ENCODE measurements around the gene PIAS4. TPM values are rescaled to one million over a fixed set of nuclear protein-coding genes. Genes with fewer than 3 reads are reported as not detected.

The PIAS4 gene
- total and polyA plus RNA-seq, 4 donors = 24.8 to 37.7 (median 29.7) TPM

DNA sequence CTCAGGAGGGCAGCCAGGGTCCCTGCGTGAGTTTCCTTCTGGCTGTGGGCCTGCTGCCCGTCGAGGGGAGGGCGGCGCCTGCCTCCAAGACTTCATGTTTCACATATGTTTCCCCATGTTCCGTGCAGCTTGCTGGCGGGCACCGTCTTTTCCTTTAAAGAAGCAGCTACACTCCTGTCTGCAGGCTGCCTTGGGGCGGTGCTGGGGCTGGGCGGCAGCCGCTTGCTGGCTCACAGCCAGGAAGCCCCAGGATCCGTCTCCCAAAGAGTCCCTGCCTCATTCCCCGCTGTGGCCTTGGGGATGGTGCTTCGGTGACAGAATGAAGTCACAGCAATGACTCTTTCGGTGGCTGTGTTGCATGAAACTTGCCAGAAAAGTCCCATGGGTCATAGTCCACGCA, 24.9 kb downstream of the PIAS4 start:
- 47% methylated on average over 13 of the region's 16 CpGs for WGBS (ENCODE audit: insufficient coverage)
- no peaks in the 10 kb centered on the region for H3K9me3 ChIP-seq (ENCODE audit: control insufficient read depth, insufficient read depth, low read length)
- H3K27ac ChIP-seq (ENCODE audit: low read depth, low read length) = no peak overlapping the region
- peaks cover 42% of the 10 kb centered on the region for H3K4me1 ChIP-seq (ENCODE audit: control insufficient read depth, insufficient read depth, low read length)
- H3K27me3 ChIP-seq (ENCODE audit: control insufficient read depth, insufficient read depth, low read length) = no peaks in the 10 kb centered on the region
- peaks cover 100% of the 10 kb centered on the region for H3K36me3 ChIP-seq (ENCODE audit: control insufficient read depth, insufficient read depth, low read length)
- H3K4me3 ChIP-seq (ENCODE audit: low read depth, low read length) = no peak overlapping the region
- DNase-seq (ENCODE audit: low read depth in 4 of 6, low spot score in 6 of 6) = no peak

DNA sequence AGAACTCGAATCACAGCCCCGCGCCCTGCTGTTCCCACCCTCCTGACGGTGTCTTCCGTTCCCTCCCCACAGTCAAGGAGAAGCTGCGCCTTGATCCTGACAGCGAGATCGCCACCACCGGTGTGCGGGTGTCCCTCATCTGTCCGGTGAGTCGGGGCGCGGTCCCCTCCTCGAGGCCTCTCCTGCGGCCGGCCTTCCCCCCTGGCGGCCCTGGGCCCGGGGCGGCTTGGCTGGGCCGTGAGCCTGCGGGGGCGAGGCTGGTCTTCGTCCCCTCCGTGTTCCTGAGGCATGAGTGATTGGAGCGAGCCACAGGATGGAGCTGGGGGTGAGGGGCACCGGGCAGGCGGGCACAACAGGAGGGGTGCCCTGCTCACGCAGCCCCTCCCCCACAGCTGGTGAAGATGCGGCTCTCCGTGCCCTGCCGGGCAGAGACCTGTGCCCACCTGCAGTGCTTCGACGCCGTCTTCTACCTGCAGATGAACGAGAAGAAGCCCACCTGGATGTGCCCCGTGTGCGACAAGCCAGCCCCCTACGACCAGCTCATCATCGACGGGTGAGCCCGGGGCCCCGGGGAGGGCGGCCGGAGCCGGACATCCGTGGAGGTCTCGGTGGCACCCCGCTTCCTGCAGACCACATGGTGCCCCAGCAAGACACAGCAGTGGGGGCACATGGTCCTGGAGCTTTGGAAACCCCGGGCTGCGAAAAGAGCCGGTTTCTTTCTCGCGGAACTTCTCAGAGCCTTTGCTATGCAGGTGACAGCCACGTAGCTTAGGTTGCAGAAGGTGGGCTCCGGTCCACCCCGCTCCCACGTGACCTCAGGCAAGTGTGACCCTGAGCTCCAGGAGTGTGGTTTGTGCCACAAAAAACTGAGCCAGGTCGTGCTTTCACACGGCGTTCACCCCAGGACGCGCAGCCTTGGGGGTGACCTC, 25.8 kb downstream of the PIAS4 start:
- Histone ChIP-seq H3K36me3 (ENCODE audit: control insufficient read depth, insufficient read depth, low read length) (peaks cover 100% of the 10 kb centered on the region), H3K27ac (ENCODE audit: low read depth, low read length) (no peak overlapping the region), H3K27me3 (ENCODE audit: control insufficient read depth, insufficient read depth, low read length) (no peaks in the 10 kb centered on the region), H3K4me3 (ENCODE audit: low read depth, low read length) (no peak overlapping the region), H3K9me3 (ENCODE audit: control insufficient read depth, insufficient read depth, low read length) (no peaks in the 10 kb centered on the region), H3K4me1 (ENCODE audit: control insufficient read depth, insufficient read depth, low read length) (peaks cover 42% of the 10 kb centered on the region)
- 89% methylated on average over 62 of the region's 63 CpGs for WGBS (ENCODE audit: insufficient coverage)
- DNase-seq (ENCODE audit: low read depth in 4 of 6, low spot score in 6 of 6) = no peak

DNA sequence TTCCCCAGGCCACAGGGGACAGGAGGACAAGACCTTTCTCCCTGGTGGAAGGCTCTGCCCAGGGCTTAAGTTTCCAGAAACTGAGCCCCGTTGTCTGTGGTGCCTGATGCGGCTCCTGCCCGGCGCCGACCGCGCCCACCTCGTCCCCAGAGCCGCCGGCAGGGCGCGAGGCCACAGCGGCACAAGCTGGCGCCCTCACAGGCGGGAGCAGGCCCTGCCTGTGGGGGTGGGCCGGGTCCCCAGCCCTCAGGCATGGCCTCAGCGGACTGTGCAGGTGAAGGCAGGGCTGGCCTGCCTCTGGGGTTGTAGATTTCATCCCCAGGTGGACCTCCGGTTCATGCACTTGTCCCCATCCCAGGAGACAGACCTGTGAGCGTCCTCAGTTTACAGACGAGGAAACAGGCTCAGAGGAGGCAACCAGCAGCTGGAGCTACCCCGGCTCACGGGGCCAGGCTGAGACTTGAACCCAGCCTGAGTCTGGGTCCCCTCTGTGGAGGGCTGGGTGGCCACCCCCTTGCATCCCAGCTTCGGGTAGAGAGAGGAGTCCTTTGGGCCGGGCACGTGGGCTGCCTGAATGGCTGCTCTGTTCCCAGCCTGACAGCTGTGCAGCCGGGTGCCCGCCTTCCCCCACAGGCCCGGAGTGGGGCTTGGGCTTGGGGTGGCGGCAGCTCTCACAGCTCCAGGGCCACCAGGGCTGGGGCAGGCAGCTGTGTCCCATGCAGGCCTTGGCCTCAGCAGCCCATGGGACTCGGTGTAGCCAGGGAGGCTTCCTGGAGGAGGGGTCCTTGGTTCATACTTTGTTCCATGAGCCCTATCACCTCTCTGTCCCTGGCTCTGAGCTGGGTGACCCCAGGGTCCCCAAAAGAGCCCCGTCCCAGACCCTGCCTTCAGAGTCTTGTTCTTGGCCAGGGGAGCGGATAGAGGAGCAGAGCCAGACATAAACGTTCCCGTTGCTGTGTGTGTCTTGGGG, 26.8 kb downstream of the PIAS4 start:
- peaks cover 100% of the 10 kb centered on the region for H3K36me3 ChIP-seq (ENCODE audit: control insufficient read depth, insufficient read depth, low read length)
- H3K9me3 ChIP-seq (ENCODE audit: control insufficient read depth, insufficient read depth, low read length) = no peaks in the 10 kb centered on the region
- no peak overlapping the region for H3K4me3 ChIP-seq (ENCODE audit: low read depth, low read length)
- peak overlapping the region; percentile 42 for H3K27ac ChIP-seq (ENCODE audit: low read depth, low read length)
- peak in 2 of 6 donors; percentile 16 to 63 for DNase-seq (ENCODE audit: low read depth in 4 of 6, low spot score in 6 of 6)
- 90% methylated on average over 34 of the region's 34 CpGs for WGBS (ENCODE audit: insufficient coverage)
- no peaks in the 10 kb centered on the region for H3K27me3 ChIP-seq (ENCODE audit: control insufficient read depth, insufficient read depth, low read length)
- peaks cover 47% of the 10 kb centered on the region for H3K4me1 ChIP-seq (ENCODE audit: control insufficient read depth, insufficient read depth, low read length)

DNA sequence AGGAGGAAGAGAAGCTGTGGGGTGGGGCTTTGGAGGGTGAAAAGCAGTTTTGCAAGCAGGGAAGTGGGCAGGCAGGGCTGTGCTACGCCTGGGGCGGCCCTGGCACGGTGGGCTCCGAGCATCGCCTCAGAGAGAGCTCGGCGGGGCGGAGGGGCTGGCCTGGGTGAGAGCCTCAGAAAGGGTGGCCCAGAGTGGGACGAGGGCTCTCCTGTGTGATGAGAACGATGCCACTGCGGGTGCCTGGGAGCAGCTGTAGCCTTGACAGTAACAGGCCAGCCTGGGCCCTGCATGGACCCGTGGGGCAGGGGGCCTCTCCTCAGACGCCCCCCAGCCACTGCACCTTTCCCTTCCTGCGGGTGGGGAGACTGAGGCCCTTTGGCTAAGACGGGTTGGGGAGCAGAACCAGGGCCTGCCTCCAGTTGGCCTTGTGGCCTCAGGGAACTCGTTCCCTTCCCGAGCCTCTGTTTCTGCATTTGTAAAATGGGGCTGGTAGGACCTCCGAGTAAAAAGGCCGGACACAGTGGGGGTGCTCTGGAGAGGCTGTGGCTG, 27.6 kb downstream of the PIAS4 start:
- Histone ChIP-seq H3K27me3 (ENCODE audit: control insufficient read depth, insufficient read depth, low read length) (no peaks in the 10 kb centered on the region), H3K4me1 (ENCODE audit: control insufficient read depth, insufficient read depth, low read length) (peaks cover 47% of the 10 kb centered on the region), H3K4me3 (ENCODE audit: low read depth, low read length) (no peak overlapping the region), H3K9me3 (ENCODE audit: control insufficient read depth, insufficient read depth, low read length) (no peaks in the 10 kb centered on the region), H3K36me3 (ENCODE audit: control insufficient read depth, insufficient read depth, low read length) (peaks cover 94% of the 10 kb centered on the region), H3K27ac (ENCODE audit: low read depth, low read length) (peak overlapping the region; percentile 42)
- 92% methylated on average over 17 of the region's 19 CpGs for WGBS (ENCODE audit: insufficient coverage)
- no peak for DNase-seq (ENCODE audit: low read depth in 4 of 6, low spot score in 6 of 6)

DNA sequence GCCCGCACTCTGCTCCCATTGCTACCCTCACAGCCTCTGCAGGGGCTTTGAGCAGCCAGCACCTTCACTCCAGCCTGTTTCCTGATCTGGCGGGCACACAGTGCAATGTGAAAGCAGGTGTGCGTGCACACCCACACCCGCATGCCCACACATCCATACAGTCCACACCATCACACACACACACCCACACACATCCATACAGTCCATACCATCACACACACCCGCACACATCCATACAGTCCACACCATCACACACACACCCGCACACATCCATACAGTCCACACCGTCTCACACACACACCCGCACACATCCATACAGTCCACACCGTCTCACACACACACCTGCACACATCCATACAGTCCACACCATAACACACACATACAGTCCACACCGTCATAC, 28.0 kb downstream of the PIAS4 start:
- DNase-seq (ENCODE audit: low read depth in 4 of 6, low spot score in 6 of 6) = no peak
- no peak overlapping the region for H3K27ac ChIP-seq (ENCODE audit: low read depth, low read length)
- H3K36me3 ChIP-seq (ENCODE audit: control insufficient read depth, insufficient read depth, low read length) = peaks cover 93% of the 10 kb centered on the region
- H3K4me3 ChIP-seq (ENCODE audit: low read depth, low read length) = no peak overlapping the region
- no peaks in the 10 kb centered on the region for H3K27me3 ChIP-seq (ENCODE audit: control insufficient read depth, insufficient read depth, low read length)
- WGBS (ENCODE audit: insufficient coverage) = 87% methylated on average over 6 of the region's 10 CpGs
- H3K9me3 ChIP-seq (ENCODE audit: control insufficient read depth, insufficient read depth, low read length) = no peaks in the 10 kb centered on the region
- peaks cover 47% of the 10 kb centered on the region for H3K4me1 ChIP-seq (ENCODE audit: control insufficient read depth, insufficient read depth, low read length)

DNA sequence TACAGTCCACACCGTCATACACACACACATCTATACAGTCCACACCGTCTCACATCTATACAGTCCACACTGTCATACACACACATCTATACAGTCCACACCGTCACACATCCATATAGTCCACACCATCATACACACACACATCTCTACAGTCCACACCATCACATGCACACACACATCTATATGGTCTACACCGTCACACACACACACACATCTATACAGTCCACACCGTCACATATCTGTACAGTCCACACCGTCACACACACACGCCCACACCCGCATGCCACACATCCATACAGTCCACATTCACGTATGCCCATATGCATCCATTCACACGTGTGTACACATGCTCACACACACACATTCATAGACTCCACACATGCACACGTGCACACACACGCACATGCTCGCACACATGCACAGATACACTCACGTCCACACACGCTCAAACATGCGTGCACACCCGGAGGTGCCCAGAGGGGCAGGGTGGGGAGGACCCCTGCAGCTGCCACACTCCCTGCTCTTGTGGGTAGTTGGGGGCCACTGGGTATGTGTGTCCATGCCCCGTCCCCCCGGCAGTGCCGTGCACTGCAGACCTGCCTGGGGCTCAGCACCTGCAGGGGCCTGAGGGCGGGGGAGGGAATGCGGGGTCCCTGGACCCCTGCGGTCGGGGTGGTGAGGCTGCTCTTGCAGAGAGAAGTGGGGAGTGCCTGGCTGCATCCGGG, 29.2 kb downstream of the PIAS4 start:
- Histone ChIP-seq H3K9me3 (ENCODE audit: control insufficient read depth, insufficient read depth, low read length) (no peaks in the 10 kb centered on the region), H3K27ac (ENCODE audit: low read depth, low read length) (no peak overlapping the region), H3K27me3 (ENCODE audit: control insufficient read depth, insufficient read depth, low read length) (no peaks in the 10 kb centered on the region), H3K4me3 (ENCODE audit: low read depth, low read length) (no peak overlapping the region), H3K36me3 (ENCODE audit: control insufficient read depth, insufficient read depth, low read length) (peaks cover 88% of the 10 kb centered on the region), H3K4me1 (ENCODE audit: control insufficient read depth, insufficient read depth, low read length) (peaks cover 36% of the 10 kb centered on the region)
- WGBS (ENCODE audit: insufficient coverage) = 94% methylated on average over 25 of the region's 25 CpGs
- no peak for DNase-seq (ENCODE audit: low read depth in 4 of 6, low spot score in 6 of 6)

DNA sequence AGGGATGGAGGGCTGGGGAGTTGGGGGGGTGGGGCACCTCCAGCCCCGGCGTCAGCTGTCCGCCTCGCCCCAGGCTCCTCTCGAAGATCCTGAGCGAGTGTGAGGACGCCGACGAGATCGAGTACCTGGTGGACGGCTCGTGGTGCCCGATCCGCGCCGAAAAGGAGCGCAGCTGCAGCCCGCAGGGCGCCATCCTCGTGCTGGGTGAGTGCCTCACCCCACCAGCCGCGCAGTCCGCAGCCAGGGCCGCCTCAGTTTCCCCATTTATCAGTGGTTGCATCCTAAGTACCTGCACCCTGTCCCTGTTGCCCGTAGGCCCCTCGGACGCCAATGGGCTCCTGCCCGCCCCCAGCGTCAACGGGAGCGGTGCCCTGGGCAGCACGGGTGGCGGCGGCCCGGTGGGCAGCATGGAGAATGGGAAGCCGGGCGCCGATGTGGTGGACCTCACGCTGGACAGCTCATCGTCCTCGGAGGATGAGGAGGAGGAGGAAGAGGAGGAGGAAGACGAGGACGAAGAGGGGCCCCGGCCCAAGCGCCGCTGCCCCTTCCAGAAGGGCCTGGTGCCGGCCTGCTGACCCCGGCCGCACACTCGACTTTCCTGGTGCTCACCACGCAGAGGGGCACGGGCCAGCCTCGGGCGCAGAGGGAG, 29.9 kb downstream of the PIAS4 start:
- DNase-seq (ENCODE audit: low read depth in 4 of 6, low spot score in 6 of 6) = no peak
- peaks cover 29% of the 10 kb centered on the region for H3K4me1 ChIP-seq (ENCODE audit: control insufficient read depth, insufficient read depth, low read length)
- no peak overlapping the region for H3K27ac ChIP-seq (ENCODE audit: low read depth, low read length)
- H3K36me3 ChIP-seq (ENCODE audit: control insufficient read depth, insufficient read depth, low read length) = peaks cover 87% of the 10 kb centered on the region
- H3K27me3 ChIP-seq (ENCODE audit: control insufficient read depth, insufficient read depth, low read length) = no peaks in the 10 kb centered on the region
- H3K9me3 ChIP-seq (ENCODE audit: control insufficient read depth, insufficient read depth, low read length) = no peaks in the 10 kb centered on the region
- no peak overlapping the region for H3K4me3 ChIP-seq (ENCODE audit: low read depth, low read length)
- WGBS (ENCODE audit: insufficient coverage) = 91% methylated on average over 46 of the region's 54 CpGs

DNA sequence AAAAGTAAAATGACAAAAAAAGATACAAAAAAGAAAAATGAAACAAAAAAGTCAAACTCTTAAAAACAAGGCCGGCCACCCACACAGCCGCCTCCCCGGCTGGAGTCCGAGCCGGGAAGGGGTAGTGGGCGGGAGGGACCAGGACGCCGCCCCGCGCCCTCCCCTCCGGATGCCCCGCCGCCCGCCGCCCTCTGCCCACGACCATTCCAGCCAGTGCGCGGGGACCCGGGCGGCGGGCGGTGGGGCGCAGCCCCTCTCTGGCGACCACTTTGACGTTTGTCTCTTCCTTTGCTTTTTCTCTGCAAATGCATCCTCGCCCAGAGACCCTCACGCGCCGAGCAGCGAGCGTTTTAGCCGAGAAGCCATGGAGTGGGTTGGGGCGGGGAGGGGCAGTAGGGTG, 30.5 kb downstream of the PIAS4 start:
- Histone ChIP-seq H3K27me3 (ENCODE audit: control insufficient read depth, insufficient read depth, low read length) (no peaks in the 10 kb centered on the region), H3K4me3 (ENCODE audit: low read depth, low read length) (no peak overlapping the region), H3K9me3 (ENCODE audit: control insufficient read depth, insufficient read depth, low read length) (no peaks in the 10 kb centered on the region), H3K36me3 (ENCODE audit: control insufficient read depth, insufficient read depth, low read length) (peaks cover 86% of the 10 kb centered on the region), H3K4me1 (ENCODE audit: control insufficient read depth, insufficient read depth, low read length) (peaks cover 26% of the 10 kb centered on the region), H3K27ac (ENCODE audit: low read depth, low read length) (no peak overlapping the region)
- 92% methylated on average over 25 of the region's 33 CpGs for WGBS (ENCODE audit: insufficient coverage)
- no peak for DNase-seq (ENCODE audit: low read depth in 4 of 6, low spot score in 6 of 6)

Measured in spinal cord (tissue), 10 donors.